Naive B cell (primary cell): ENCODE data around the gene PARVB. TPM values are rescaled to one million over a fixed set of nuclear protein-coding genes. Genes with fewer than 3 reads are reported as not detected.

ENCODE experiments used
- ATAC-seq, 2 donors: fragments of 150-1000 bp; cut with Tn5 transposase; 2 replicates each; pipeline ENCODE4 v1.10.0; 2021; ENCODE audit warnings: low read depth in 2 of 2, mild to moderate bottlenecking in 2 of 2, moderate library complexity in 2 of 2
- DNase-seq: peaks from one replicate; pipeline ENCODE4 v3.0.0; 2022
- H3K27ac Mint-ChIP-seq, 6 donors: one replicate each; pipeline ENCODE4 v1.8.0; 2020 to 2022; ENCODE audit warnings: mild to moderate bottlenecking in 6 of 6, mixed read lengths in 6 of 6, moderate library complexity in 5 of 6, inconsistent platforms in 2 of 6
- H3K27me3 Mint-ChIP-seq, 3 donors: one replicate each; pipeline ENCODE4 v1.8.0; 2021 to 2022; ENCODE audit warnings: mixed read lengths in 3 of 3, mild to moderate bottlenecking in 1 of 3
- H3K36me3 Mint-ChIP-seq, 2 donors: one replicate each; pipeline ENCODE4 v1.8.0; 2020 to 2022; ENCODE audit warnings: mixed read lengths in 2 of 2, inconsistent platforms in 1 of 2, mild to moderate bottlenecking in 1 of 2
- H3K4me1 Mint-ChIP-seq, 3 donors: one replicate each; pipeline ENCODE4 v1.8.0; 2020 to 2022; ENCODE audit warnings: mixed read lengths in 3 of 3, inconsistent platforms in 1 of 3, mild to moderate bottlenecking in 1 of 3, moderate library complexity in 1 of 3
- H3K4me3 Mint-ChIP-seq, 8 donors: one replicate each; pipeline ENCODE4 v1.8.0; 2020 to 2022; ENCODE audit warnings: mild to moderate bottlenecking in 8 of 8, mixed read lengths in 8 of 8, moderate library complexity in 8 of 8, inconsistent platforms in 2 of 8
- H3K9me3 Mint-ChIP-seq, 7 donors: one replicate each; pipeline ENCODE4 v1.8.0; 2020 to 2022; ENCODE audit warnings: mixed read lengths in 7 of 7, mild to moderate bottlenecking in 5 of 7, inconsistent platforms in 2 of 7, moderate library complexity in 1 of 7
- polyA plus RNA-seq, 6 donors: library from polyadenylated mRNA; unstranded; fragments of 300-500 nt; fragmentation: Illumina TruSeq; gene quantifications; one replicate each; pipeline ENCODE4 v1.2.3, GENCODE V29; 2021; ENCODE audit warnings: low read depth in 6 of 6

PARVB gene
- polyA plus RNA-seq, 6 donors from 2014 or later: 18.6 to 30.0 (median 21.3) TPM

DNA sequence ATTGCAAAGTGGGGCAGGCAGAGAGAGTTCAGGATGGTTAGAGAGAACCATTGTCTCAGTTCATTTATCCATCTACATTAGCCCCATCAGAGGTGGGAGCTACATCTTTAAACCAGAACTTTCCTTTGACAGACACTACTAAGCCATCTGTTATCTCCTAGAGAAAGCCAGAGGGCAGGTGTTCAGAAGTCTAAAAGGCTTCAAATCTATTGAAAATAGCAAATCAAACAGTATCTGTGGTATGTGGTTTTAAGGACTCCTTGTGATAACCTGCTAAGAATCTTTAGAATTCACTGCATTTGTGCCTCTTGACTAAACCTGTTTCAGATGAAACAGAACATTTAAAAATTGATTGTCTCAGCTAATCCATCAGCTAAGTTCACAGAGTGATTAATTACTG, 112.7 kb downstream of the PARVB start:
- H3K4me3 Mint-ChIP-seq: no peak overlapping the region
- peaks cover 41 to 57% of the 10 kb centered on the region in 2 donors for H3K36me3 Mint-ChIP-seq
- H3K9me3 Mint-ChIP-seq: peaks cover 0 to 7% (median 3%) of the 10 kb centered on the region in 7 donors
- ATAC-seq (no peak), DNase-seq (no peak)
- H3K27me3 Mint-ChIP-seq: no peaks in the 10 kb centered on the region
- peaks cover 0 to 8% (median 4%) of the 10 kb centered on the region in 3 donors for H3K4me1 Mint-ChIP-seq
- peak overlapping the region in 1 of 6 donors; percentile 91 for H3K27ac Mint-ChIP-seq

- H3K36me3 Mint-ChIP-seq: peaks cover 41 to 53% of the 10 kb centered on the region in 2 donors
- peaks cover 0 to 7% (median 3%) of the 10 kb centered on the region in 7 donors for H3K9me3 Mint-ChIP-seq
- no peaks in the 10 kb centered on the region for H3K27me3 Mint-ChIP-seq
- DNase-seq (no peak), ATAC-seq (no peak)
- H3K4me3 Mint-ChIP-seq: no peak overlapping the region
- H3K27ac Mint-ChIP-seq: peak overlapping the region in 1 of 6 donors; percentile 91
- peaks cover 0 to 8% (median 4%) of the 10 kb centered on the region in 3 donors for H3K4me1 Mint-ChIP-seq
These were observed 113.3 kb downstream of the PARVB start for GRCh38 chr22:44137415-44137814.

GRCh38 chr22:44139773-44140172, 115.7 kb downstream of the PARVB start:
- ATAC-seq: no peak
- peaks cover 34 to 53% of the 10 kb centered on the region in 2 donors for H3K36me3 Mint-ChIP-seq

DNA sequence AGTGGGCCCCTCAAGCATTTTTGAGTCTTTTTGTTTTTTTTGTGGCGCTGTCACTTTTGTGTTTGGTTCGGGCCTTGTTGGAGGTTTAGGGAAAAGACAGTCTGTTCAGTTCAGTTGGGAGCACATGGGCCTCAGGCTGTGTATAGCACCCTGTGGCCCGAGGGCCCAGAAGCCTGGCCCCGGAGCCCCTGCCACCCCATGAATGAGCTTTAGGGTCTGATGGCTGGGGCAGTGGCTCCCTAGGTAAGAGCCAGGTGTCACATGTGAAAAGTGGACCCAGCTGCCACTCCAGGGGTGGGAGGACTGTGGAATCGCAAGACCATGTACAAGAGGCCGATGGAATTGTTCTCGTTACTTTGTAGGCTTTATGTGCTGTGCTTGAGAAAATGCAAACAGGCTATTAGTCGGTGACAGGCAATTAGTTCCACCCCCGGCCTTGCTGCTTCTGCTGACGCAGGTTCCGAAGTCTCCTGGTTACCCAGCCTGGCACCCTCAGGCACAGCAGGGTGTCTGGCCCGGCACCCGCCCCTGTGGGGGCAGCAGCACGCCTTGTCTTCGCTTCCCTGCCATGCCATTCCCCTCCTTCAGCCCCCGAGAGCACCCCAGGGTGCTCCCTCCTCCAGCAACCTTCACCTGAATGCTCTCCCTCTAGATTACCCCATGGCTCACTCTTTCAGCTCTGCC, 118.5 kb downstream of the PARVB start:
- peaks cover 8 to 17% (median 10%) of the 10 kb centered on the region in 3 donors for H3K4me1 Mint-ChIP-seq
- DNase-seq: no peak
- peak overlapping the region in 3 of 6 donors; percentile 75 to 96 (median 80) for H3K27ac Mint-ChIP-seq

More at GRCh38 chr22:44139773-44140172, 115.7 kb downstream of the PARVB start:
- H3K27me3 Mint-ChIP-seq: no peaks in the 10 kb centered on the region
- peaks cover 4 to 8% (median 8%) of the 10 kb centered on the region in 3 donors for H3K4me1 Mint-ChIP-seq
- no peak for DNase-seq
- H3K4me3 Mint-ChIP-seq: no peak overlapping the region
- peak overlapping the region in 2 of 6 donors; percentile 21 to 75 for H3K27ac Mint-ChIP-seq
- peaks cover 0 to 7% (median 3%) of the 10 kb centered on the region in 7 donors for H3K9me3 Mint-ChIP-seq

DNA sequence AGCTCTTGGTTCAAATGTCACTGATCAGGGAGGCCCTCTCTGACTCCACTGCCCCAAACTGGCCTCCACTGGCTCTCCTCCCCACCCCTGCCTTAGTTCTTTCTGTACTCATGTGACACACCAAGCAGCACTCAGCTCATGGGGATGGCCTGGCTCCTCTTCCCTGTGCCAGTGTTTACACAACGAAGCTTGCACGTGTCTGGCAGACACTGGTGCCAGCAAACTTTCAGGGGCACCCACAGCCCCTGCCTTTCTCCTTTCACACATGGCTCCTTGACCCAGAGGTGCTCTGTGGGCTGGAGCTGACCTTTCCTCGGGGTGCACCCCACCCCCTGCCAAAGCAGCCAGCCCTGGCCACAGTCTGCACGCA, 119.0 kb downstream of the PARVB start:
- Mint-ChIP-seq H3K36me3 (peaks cover 17 to 41% of the 10 kb centered on the region in 2 donors), H3K27ac (peak overlapping the region in 3 of 6 donors; percentile 75 to 96 (median 80)), H3K9me3 (peaks cover 0 to 2% (median 0%) of the 10 kb centered on the region in 7 donors), H3K4me3 (no peak overlapping the region), H3K27me3 (no peaks in the 10 kb centered on the region), H3K4me1 (peaks cover 8 to 17% (median 10%) of the 10 kb centered on the region in 3 donors)
- ATAC-seq (no peak), DNase-seq (no peak)

More for the DNA sequence above, 118.5 kb downstream of the PARVB start:
- Mint-ChIP-seq H3K27me3 (no peaks in the 10 kb centered on the region), H3K9me3 (peaks cover 0 to 2% (median 0%) of the 10 kb centered on the region in 7 donors), H3K36me3 (peaks cover 15 to 46% of the 10 kb centered on the region in 2 donors), H3K4me3 (no peak overlapping the region)
- ATAC-seq: no peak

DNA sequence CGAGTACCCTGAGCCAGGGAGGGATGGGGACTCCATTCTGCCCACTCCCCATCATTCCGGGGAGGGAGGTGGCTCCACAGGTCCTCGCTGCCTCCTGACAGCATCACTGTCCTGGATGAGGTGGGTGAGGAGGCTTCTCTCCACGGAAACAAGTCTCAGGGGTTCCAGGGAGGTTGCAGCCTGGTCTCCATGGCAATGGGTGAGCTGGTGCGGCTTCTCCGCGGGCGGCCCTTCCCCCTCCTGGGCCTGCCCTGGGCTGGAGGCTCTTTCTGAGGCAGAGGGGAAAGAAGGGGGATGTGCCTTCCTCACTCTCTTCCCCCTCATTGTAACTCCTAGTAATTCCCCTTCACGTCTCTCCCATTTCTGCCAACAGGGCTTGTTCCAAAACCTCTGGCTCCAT, 119.5 kb downstream of the PARVB start:
- ATAC-seq (no peak), DNase-seq (no peak)
- Mint-ChIP-seq H3K36me3 (peaks cover 20 to 36% of the 10 kb centered on the region in 2 donors), H3K9me3 (peaks cover 0 to 2% (median 0%) of the 10 kb centered on the region in 7 donors), H3K27ac (no peak overlapping the region), H3K4me3 (peak overlapping the region in 1 of 8 donors; percentile 42), H3K4me1 (peaks cover 8 to 17% (median 10%) of the 10 kb centered on the region in 3 donors), H3K27me3 (no peaks in the 10 kb centered on the region)

DNA sequence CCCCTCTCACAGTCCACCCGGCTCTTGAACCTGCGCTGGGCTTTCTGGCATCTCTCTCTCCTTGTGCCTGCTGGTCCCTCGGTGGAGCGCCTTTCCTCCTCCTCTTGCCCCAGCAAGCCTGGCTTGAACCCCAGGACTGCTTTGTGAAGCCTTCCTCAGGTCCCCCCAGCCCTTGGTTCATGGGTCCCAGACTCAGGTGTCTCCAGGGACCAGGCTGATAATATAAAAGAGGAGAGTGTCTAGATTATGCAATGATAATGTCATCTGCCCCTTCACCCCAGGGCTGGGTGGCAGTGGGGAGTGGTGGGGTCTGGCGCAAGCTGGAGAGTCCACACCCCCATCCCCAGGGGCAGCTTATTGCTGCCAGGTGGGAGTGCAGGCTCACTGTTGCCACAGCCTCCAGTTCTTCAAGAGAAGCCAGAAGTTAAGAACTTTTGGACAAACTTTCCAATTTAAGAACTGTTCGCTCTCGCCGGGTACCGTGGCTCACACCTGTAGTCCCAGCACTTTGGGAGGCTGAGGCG, 120.0 kb downstream of the PARVB start:
- peaks cover 20 to 31% of the 10 kb centered on the region in 2 donors for H3K36me3 Mint-ChIP-seq
- ATAC-seq: no peak
- H3K27me3 Mint-ChIP-seq: no peaks in the 10 kb centered on the region
- no peak for DNase-seq
- no peak overlapping the region for H3K4me3 Mint-ChIP-seq
- peaks cover 8 to 17% (median 10%) of the 10 kb centered on the region in 3 donors for H3K4me1 Mint-ChIP-seq
- H3K27ac Mint-ChIP-seq: peak overlapping the region in 2 of 6 donors; percentile 26 to 40
- peaks cover 0 to 2% (median 0%) of the 10 kb centered on the region in 7 donors for H3K9me3 Mint-ChIP-seq

DNA sequence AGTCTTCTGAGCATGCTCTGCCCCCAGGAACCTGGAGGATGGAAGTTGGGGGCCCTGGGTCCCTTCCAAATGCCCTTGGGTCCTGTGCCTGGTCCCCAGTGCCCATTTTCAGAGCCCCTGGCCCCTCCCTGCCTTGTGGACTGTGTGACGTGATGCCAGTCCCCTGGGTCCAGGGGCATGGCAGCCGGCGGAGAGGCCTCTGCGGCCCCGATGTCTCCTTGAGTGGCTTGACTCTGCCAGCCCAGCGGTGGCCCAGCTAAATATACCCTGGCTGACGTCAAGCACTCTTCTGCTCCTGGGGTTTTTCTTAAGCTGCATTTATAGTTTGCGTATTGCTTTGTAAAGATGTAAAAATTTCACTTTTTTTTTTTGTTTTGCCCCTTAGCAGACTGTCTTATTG, 121.4 kb downstream of the PARVB start:
- no peak for DNase-seq
- H3K9me3 Mint-ChIP-seq: peaks cover 0 to 2% (median 0%) of the 10 kb centered on the region in 7 donors
- peaks cover 10 to 17% (median 12%) of the 10 kb centered on the region in 3 donors for H3K4me1 Mint-ChIP-seq
- H3K4me3 Mint-ChIP-seq: no peak overlapping the region
- ATAC-seq: no peak
- H3K36me3 Mint-ChIP-seq: peaks cover 15 to 24% of the 10 kb centered on the region in 2 donors
- H3K27ac Mint-ChIP-seq: peak overlapping the region in 1 of 6 donors; percentile 82
- H3K27me3 Mint-ChIP-seq: no peaks in the 10 kb centered on the region

- DNase-seq (no peak), ATAC-seq (no peak)
- H3K36me3 Mint-ChIP-seq: peaks cover 19 to 24% of the 10 kb centered on the region in 2 donors
- H3K4me3 Mint-ChIP-seq: no peak overlapping the region
- peaks cover 10 to 14% (median 12%) of the 10 kb centered on the region in 3 donors for H3K4me1 Mint-ChIP-seq
- H3K27ac Mint-ChIP-seq: peak overlapping the region in 2 of 6 donors; percentile 38 to 60
- H3K27me3 Mint-ChIP-seq: no peaks in the 10 kb centered on the region
- H3K9me3 Mint-ChIP-seq: peaks cover 0 to 2% (median 0%) of the 10 kb centered on the region in 7 donors
These were observed 122.2 kb downstream of the PARVB start for GRCh38 chr22:44146088-44146861.

GRCh38 chr22:44147008-44147645, 123.0 kb downstream of the PARVB start:
- Mint-ChIP-seq H3K4me3 (no peak overlapping the region), H3K4me1 (peaks cover 9 to 12% (median 10%) of the 10 kb centered on the region in 3 donors), H3K36me3 (peaks cover 15 to 30% of the 10 kb centered on the region in 2 donors), H3K27me3 (no peaks in the 10 kb centered on the region), H3K9me3 (peaks cover 0 to 2% (median 0%) of the 10 kb centered on the region in 7 donors), H3K27ac (peak overlapping the region in 1 of 6 donors; percentile 93)
- DNase-seq (no peak), ATAC-seq (no peak)

- H3K9me3 Mint-ChIP-seq: peaks cover 0 to 2% (median 0%) of the 10 kb centered on the region in 7 donors
- H3K36me3 Mint-ChIP-seq: peaks cover 15 to 33% of the 10 kb centered on the region in 2 donors
- peaks cover 9 to 10% (median 10%) of the 10 kb centered on the region in 3 donors for H3K4me1 Mint-ChIP-seq
- H3K27me3 Mint-ChIP-seq: no peaks in the 10 kb centered on the region
- DNase-seq (no peak), ATAC-seq (no peak)
- H3K4me3 Mint-ChIP-seq: peak overlapping the region in 1 of 8 donors; percentile 33
- H3K27ac Mint-ChIP-seq: no peak overlapping the region
These were observed 123.9 kb downstream of the PARVB start for GRCh38 chr22:44147821-44148574.

- H3K27ac Mint-ChIP-seq: no peak overlapping the region
These were observed 127.6 kb downstream of the PARVB start for GRCh38 chr22:44151676-44152075.

More at GRCh38 chr22:44151676-44152075, 127.6 kb downstream of the PARVB start:
- Mint-ChIP-seq H3K9me3 (no peaks in the 10 kb centered on the region), H3K4me1 (peaks cover 0 to 3% (median 0%) of the 10 kb centered on the region in 3 donors), H3K27me3 (no peaks in the 10 kb centered on the region), H3K4me3 (peak overlapping the region in 1 of 8 donors; percentile 60), H3K36me3 (peaks cover 15 to 24% of the 10 kb centered on the region in 2 donors)
- no peak for ATAC-seq
- no peak for DNase-seq
